Vagina (tissue), 2 donors: ENCODE data around the gene BICC1.
A peak's percentile ranks its signal among the peaks of the same experiment; 100 is the strongest.

Source experiments
- POLR2AphosphoS5 ChIP-seq, 2 donors: sonication (generic); formaldehyde crosslinking; IDR thresholded peaks; one replicate each; pipeline ENCODE4 v1.9.0; 2017; ENCODE audit warnings: antibody characterized with exemption in 2 of 2, mild to moderate bottlenecking in 2 of 2, low read depth in 1 of 2; ENCODE audit not compliant: insufficient read depth in 1 of 2
- TF ChIP-seq, protein P1 (sequence below), 3 experiments: fragments of 450-650 bp in 2 of 3; fragments of 200-600 bp in 1 of 3; sonication (generic) in 1 of 3; IDR thresholded peaks; one replicate each; pipeline ENCODE4 v1.5.1; 2017 to 2019; ENCODE audit warnings: antibody characterized with exemption in 3 of 3, mild to moderate bottlenecking in 2 of 3, moderate library complexity in 2 of 3

DNA sequence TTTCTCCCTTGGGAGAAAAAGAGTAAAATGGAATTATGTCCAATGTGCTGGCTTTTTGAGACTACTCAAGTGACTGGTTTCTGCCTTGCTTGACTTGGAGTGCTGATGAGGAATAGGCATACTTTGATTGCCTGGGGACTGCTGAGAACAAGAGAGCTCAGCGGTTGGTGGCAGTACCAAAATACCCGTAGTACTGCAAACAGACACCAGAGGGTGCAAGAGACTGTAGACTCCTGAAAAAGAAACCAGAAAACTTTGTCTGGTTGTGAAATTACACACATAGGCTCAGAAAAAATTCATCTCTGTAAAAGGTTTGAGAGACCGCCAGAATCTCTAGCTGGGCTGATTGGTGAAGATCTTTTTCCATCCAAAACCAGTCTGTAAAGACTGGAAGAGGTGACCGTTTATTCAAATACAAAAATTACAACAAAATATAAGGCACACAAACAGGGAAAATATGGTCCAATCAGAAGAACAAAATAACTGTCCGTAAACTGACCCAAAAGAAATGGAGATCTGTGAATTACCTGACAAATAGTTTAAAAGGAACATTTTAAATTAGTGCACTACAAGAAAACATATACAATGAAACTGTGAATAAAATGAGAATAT, 18.5 kb downstream of the BICC1 start:
- TF ChIP-seq, protein P1, sequence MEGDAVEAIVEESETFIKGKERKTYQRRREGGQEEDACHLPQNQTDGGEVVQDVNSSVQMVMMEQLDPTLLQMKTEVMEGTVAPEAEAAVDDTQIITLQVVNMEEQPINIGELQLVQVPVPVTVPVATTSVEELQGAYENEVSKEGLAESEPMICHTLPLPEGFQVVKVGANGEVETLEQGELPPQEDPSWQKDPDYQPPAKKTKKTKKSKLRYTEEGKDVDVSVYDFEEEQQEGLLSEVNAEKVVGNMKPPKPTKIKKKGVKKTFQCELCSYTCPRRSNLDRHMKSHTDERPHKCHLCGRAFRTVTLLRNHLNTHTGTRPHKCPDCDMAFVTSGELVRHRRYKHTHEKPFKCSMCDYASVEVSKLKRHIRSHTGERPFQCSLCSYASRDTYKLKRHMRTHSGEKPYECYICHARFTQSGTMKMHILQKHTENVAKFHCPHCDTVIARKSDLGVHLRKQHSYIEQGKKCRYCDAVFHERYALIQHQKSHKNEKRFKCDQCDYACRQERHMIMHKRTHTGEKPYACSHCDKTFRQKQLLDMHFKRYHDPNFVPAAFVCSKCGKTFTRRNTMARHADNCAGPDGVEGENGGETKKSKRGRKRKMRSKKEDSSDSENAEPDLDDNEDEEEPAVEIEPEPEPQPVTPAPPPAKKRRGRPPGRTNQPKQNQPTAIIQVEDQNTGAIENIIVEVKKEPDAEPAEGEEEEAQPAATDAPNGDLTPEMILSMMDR (IDR thresholded peaks at IDR 0.05) = peak in 1 of 3 experiments; percentile 18
- no peak for TF ChIP-seq POLR2AphosphoS5 (IDR thresholded peaks at IDR 0.05; ENCODE audit: insufficient read depth in 1 of 2, low read depth in 1 of 2)
